Caco-2 (cell line): Measurements from ENCODE around the gene KRTAP3-3. TPM values are rescaled to one million over a fixed set of nuclear protein-coding genes. Genes with fewer than 3 reads are reported as not detected.

Experiments used
- BruUV-seq: library from RNA; stranded (reverse); fragments of 400-500 nt; replicated peaks from 2 replicates; lab custom pipeline; 2021; lab: Mats Ljungman, UMichigan
- CTCF ChIA-PET: fragments of 300-600 bp; sonication (Branson Sonifier 250); formaldehyde crosslinking; loops from one replicate; lab custom pipeline; 2022; ENCODE audit warnings: antibody characterized with exemption; lab: Charles Lee
- POLR2A ChIA-PET: fragments of 300-600 bp; sonication (Branson Sonifier 250); formaldehyde crosslinking; loops from one replicate; lab custom pipeline; 2022; ENCODE audit warnings: antibody characterized with exemption; lab: Charles Lee
- DNase-seq, 2 experiments: peaks; one replicate each; pipeline versions ENCODE4 v3.0.0 to v3.0.0-alpha.2; 2020 to 2022
- H3K27me3 ChIP-seq: replicated peaks from 2 replicates; pipeline ENCODE4 v1.6.0; 2011; ENCODE audit warnings: low read length; ENCODE audit not compliant: control insufficient read depth, insufficient read depth
- H3K36me3 ChIP-seq: 2 replicates; pipeline ENCODE4 v1.5.1; 2011; ENCODE audit warnings: low read length; ENCODE audit not compliant: control insufficient read depth, insufficient read depth
- H3K4me1 ChIP-seq: fragments of 250-450 bp; sonication (Bioruptor Pico); 2 replicates; pipeline ENCODE4 v1.5.1; 2020; ENCODE audit warnings: mild to moderate bottlenecking
- H3K4me3 ChIP-seq: 2 replicates; pipeline ENCODE4 v1.5.1; 2011; ENCODE audit warnings: low read depth, mild to moderate bottlenecking, control low read depth, low read length
- H3K9me3 ChIP-seq: fragments of 250-450 bp; sonication (Bioruptor Pico); 2 replicates; pipeline ENCODE4 v1.5.1; 2020; ENCODE audit warnings: mild to moderate bottlenecking, moderate library complexity
- H3K27ac Mint-ChIP-seq: one replicate; pipeline ENCODE4 v1.8.0; 2022; ENCODE audit warnings: mixed read lengths; ENCODE audit not compliant: unreplicated experiment
- H3K27me3 Mint-ChIP-seq: one replicate; pipeline ENCODE4 v1.8.0; 2022; ENCODE audit warnings: mixed read lengths; ENCODE audit not compliant: insufficient read depth, unreplicated experiment
- H3K36me3 Mint-ChIP-seq: one replicate; pipeline ENCODE4 v1.8.0; 2022; ENCODE audit warnings: mild to moderate bottlenecking, mixed read lengths; ENCODE audit not compliant: insufficient read depth, unreplicated experiment
- H3K4me1 Mint-ChIP-seq: one replicate; pipeline ENCODE4 v1.8.0; 2022; ENCODE audit warnings: low read depth, mixed read lengths; ENCODE audit not compliant: unreplicated experiment
- H3K4me3 Mint-ChIP-seq: one replicate; pipeline ENCODE4 v1.8.0; 2022; ENCODE audit warnings: mild to moderate bottlenecking, moderate library complexity, mixed read lengths; ENCODE audit not compliant: unreplicated experiment
- H3K9me3 Mint-ChIP-seq: one replicate; pipeline ENCODE4 v1.8.0; 2022; ENCODE audit warnings: mixed read lengths; ENCODE audit not compliant: unreplicated experiment
- intact Hi-C: fragments of 100-400 bp; cut with micrococcal nuclease; formaldehyde crosslinking; loops from one replicate; pipeline ENCODE4 v1.10.0; 2022; ENCODE audit not compliant: unreplicated experiment
- total RNA-seq: library from RNA; stranded (reverse); gene quantifications from 2 replicates; pipeline ENCODE4 v1.2.3, GENCODE V29; 2022
- TF ChIP-seq, protein P1 (sequence below), 2 experiments: fragments of 200-600 bp in 1 of 2; IDR thresholded peaks; 1 replicate in 1 of 2; 2 replicates in 1 of 2; pipeline versions ENCODE4 v1.5.1 to v1.8.0; 2011 to 2022; ENCODE audit warnings: antibody characterized with exemption in 1 of 2, control low read depth in 1 of 2, inconsistent platforms in 1 of 2, low read depth in 1 of 2, low read length in 1 of 2, mild to moderate bottlenecking in 1 of 2, moderate library complexity in 1 of 2; ENCODE audit not compliant: insufficient read depth in 1 of 2, severe bottlenecking in 1 of 2, unreplicated experiment in 1 of 2

The KRTAP3-3 gene
- total RNA-seq, 1 experiment from 2014 or later = not detected

DNA sequence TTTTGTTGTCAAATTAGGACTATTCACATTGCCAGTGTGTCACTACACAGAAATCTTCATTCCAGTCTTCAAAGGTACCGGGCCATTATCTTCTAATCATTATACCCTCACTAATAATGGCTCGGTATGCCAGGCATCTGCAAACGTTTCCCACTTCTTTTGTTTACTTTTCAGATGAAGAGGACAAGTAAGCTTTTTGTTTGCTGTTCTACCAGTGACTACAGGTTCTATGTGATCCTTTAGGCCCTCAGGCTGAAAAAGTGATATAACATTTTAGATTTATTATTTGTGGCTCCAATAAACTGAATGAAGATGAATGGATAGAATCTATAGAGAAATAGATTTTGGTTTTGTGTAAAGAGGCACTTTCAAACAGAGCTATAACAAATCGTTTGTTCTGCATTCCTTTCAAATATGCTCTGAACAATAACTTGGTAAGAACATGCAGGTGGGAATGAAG, 15.4 kb upstream of the KRTAP3-3 start:
- Mint-ChIP-seq H3K36me3 (peaks cover 20% of the 10 kb centered on the region), H3K27me3 (no peaks in the 10 kb centered on the region), H3K9me3 (peaks cover 27% of the 10 kb centered on the region), H3K4me3 (peak overlapping the region; percentile 42), H3K27ac (peak overlapping the region; percentile 94), H3K4me1 (peaks cover 52% of the 10 kb centered on the region)
- Histone ChIP-seq H3K4me1 (peaks cover 50% of the 10 kb centered on the region), H3K36me3 (no peaks in the 10 kb centered on the region), H3K4me3 (no peak overlapping the region), H3K9me3 (peaks cover 12% of the 10 kb centered on the region; the same call in 1 of the 2 replicates), H3K27me3 (no peaks in the 10 kb centered on the region)
- POLR2A ChIA-PET = interaction anchor here (1.7 kb wide), 1 partner anchor 50 kb away, joined by 10 read pairs; no protein-coding TSS in a partner anchor
- intact Hi-C loops = loop anchor here (1.0 kb wide), 6 partner anchors 39 to 173 kb away; no protein-coding TSS in a partner anchor
- no TSS peak for BruUV-seq
- CTCF ChIA-PET = no interaction called here
- DNase-seq = peak; percentile 83 to 86
- TF ChIP-seq, protein P1, sequence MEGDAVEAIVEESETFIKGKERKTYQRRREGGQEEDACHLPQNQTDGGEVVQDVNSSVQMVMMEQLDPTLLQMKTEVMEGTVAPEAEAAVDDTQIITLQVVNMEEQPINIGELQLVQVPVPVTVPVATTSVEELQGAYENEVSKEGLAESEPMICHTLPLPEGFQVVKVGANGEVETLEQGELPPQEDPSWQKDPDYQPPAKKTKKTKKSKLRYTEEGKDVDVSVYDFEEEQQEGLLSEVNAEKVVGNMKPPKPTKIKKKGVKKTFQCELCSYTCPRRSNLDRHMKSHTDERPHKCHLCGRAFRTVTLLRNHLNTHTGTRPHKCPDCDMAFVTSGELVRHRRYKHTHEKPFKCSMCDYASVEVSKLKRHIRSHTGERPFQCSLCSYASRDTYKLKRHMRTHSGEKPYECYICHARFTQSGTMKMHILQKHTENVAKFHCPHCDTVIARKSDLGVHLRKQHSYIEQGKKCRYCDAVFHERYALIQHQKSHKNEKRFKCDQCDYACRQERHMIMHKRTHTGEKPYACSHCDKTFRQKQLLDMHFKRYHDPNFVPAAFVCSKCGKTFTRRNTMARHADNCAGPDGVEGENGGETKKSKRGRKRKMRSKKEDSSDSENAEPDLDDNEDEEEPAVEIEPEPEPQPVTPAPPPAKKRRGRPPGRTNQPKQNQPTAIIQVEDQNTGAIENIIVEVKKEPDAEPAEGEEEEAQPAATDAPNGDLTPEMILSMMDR (IDR thresholded peaks at IDR 0.05; ENCODE audit: insufficient read depth in 1 of 2, low read depth in 1 of 2, low read length in 1 of 2, severe bottlenecking in 1 of 2, unreplicated experiment in 1 of 2) = no peak

DNA sequence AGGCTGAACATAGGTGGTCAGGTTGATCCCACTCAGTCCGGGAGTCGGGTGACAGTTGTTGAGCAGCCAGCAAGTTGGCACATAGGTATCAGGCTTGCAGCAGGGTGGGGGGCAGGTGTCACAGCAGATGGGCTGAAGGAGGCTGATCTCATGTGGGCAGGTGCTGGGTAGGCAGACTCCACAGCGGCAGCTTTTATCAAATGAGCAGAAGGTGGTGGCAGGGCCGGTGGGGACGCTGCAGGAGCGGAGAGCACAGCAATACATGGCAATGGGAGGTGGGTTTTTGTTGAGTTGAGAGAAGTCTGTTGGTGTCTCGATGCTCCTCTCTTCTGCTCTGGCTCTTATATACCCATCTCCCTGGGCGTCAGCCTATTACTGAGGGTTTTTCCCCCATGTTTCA, 14.8 kb upstream of the KRTAP3-3 start, which contains the start of gene KRTAP3-1:
TSS of gene KRTAP3-1 (minus strand) at position 318 of the 400 bp plus-strand sequence. CDS start at position 264, 54 bp downstream.
- peak within 1 kb of the TSS; percentile 94 for H3K27ac Mint-ChIP-seq

GRCh38 chr17:41004397-41004796, 10.4 kb upstream of the KRTAP3-3 start:
- Histone ChIP-seq H3K36me3 (no peaks in the 10 kb centered on the region), H3K4me1 (peaks cover 38% of the 10 kb centered on the region), H3K9me3 (peaks cover 9% of the 10 kb centered on the region; the same call in 1 of the 2 replicates), H3K27me3 (no peaks in the 10 kb centered on the region), H3K4me3 (no peak overlapping the region)
- ChIA-PET CTCF (no interaction called here), POLR2A (no interaction called here)
- peaks cover 48% of the 10 kb centered on the region for H3K4me1 Mint-ChIP-seq
- no peaks in the 10 kb centered on the region for H3K27me3 Mint-ChIP-seq
- no peak for DNase-seq
- H3K9me3 Mint-ChIP-seq = no peaks in the 10 kb centered on the region
- H3K27ac Mint-ChIP-seq = peak overlapping the region; percentile 11
- peaks cover 19% of the 10 kb centered on the region for H3K36me3 Mint-ChIP-seq
- TF ChIP-seq, protein P1 (IDR thresholded peaks at IDR 0.05; ENCODE audit: insufficient read depth in 1 of 2, low read depth in 1 of 2, low read length in 1 of 2, severe bottlenecking in 1 of 2, unreplicated experiment in 1 of 2) = no peak
- intact Hi-C loops = no loop called here
- no peak overlapping the region for H3K4me3 Mint-ChIP-seq
- no TSS peak for BruUV-seq

More for the DNA sequence above, 14.8 kb upstream of the KRTAP3-3 start, which contains the start of gene KRTAP3-1:
- TF ChIP-seq, protein P1 (IDR thresholded peaks at IDR 0.05; ENCODE audit: insufficient read depth in 1 of 2, low read depth in 1 of 2, low read length in 1 of 2, severe bottlenecking in 1 of 2, unreplicated experiment in 1 of 2) = no peak
- POLR2A ChIA-PET = interaction anchor here (1.7 kb wide), 1 partner anchor 50 kb away, joined by 10 read pairs; no protein-coding TSS in a partner anchor
- H3K4me3 Mint-ChIP-seq = peak within 1 kb of the TSS; percentile 42
- H3K27me3 ChIP-seq = no peaks in the 10 kb centered on the region
- H3K36me3 Mint-ChIP-seq = peaks cover 20% of the 10 kb centered on the region
- no peaks in the 10 kb centered on the region for H3K36me3 ChIP-seq
- H3K4me3 ChIP-seq = no peak within 1 kb of the TSS
- intact Hi-C loops = loop anchor here (1.0 kb wide), 6 partner anchors 39 to 173 kb away; no protein-coding TSS in a partner anchor
- CTCF ChIA-PET = no interaction called here
- H3K4me1 ChIP-seq = peaks cover 50% of the 10 kb centered on the region
- H3K27me3 Mint-ChIP-seq = no peaks in the 10 kb centered on the region
- H3K9me3 Mint-ChIP-seq = peaks cover 27% of the 10 kb centered on the region
- peaks cover 53% of the 10 kb centered on the region for H3K4me1 Mint-ChIP-seq
- DNase-seq = peak; percentile 57 to 66
- H3K9me3 ChIP-seq = peaks cover 12% of the 10 kb centered on the region; the same call in 1 of the 2 replicates
- BruUV-seq = no TSS peak
